HCT116 (cell line): ENCODE data around the gene SLC8A2. TPM values are rescaled to one million over a fixed set of nuclear protein-coding genes. Genes with fewer than 3 reads are reported as not detected.

Source experiments
- ATAC-seq: fragments of 200-7000 bp; cut with Tn5 transposase; 2 replicates; pipeline ENCODE4 v1.9.1; 2020; ENCODE audit warnings: mild to moderate bottlenecking, moderate library complexity
- BruUV-seq: library from RNA; stranded (reverse); fragments of 400-500 nt; replicated peaks from 2 replicates; lab custom pipeline; 2021; lab: Mats Ljungman, UMichigan
- CTCF ChIA-PET: fragments of 300-600 bp; sonication (Branson Sonifier 250); formaldehyde crosslinking; loops from one replicate; lab custom pipeline; 2021; ENCODE audit warnings: antibody characterized with exemption; lab: Charles Lee
- POLR2A ChIA-PET: fragments of 300-600, 350-600 bp; sonication (Branson Sonifier 250); formaldehyde crosslinking; loops from one replicate; lab custom pipeline; 2021; ENCODE audit warnings: antibody characterized with exemption; lab: Charles Lee
- RAD21 ChIA-PET, 2 experiments: fragments of 300-600 bp; sonication (Branson Sonifier 250); formaldehyde crosslinking; loops; one replicate each; lab custom pipeline; 2023; ENCODE audit warnings: low total read pairs in 2 of 2; ENCODE audit not compliant: uncharacterized antibody in 2 of 2, unreplicated experiment in 2 of 2, low non-redundant PET in 1 of 2; lab: Charles Lee
- DNase-seq: peaks from one replicate; pipeline ENCODE4 v3.0.0-alpha.2; 2010; ENCODE audit warnings: low read depth, low spot score
- H2AFZ ChIP-seq: fragments of 200-600 bp; shearing (Covaris generic), sonication (generic); 2 replicates; pipeline ENCODE4 v1.6.1; 2017; ENCODE audit warnings: low read depth, mixed run types, mixed read lengths, antibody characterized with exemption, low read length; ENCODE audit not compliant: poor library complexity, severe bottlenecking
- H3K27ac ChIP-seq: 2 replicates; pipeline ENCODE4 v1.5.1; 2012; ENCODE audit warnings: low read depth, low read length
- H3K27me3 ChIP-seq: fragments of 200-600 bp; sonication (generic); 2 replicates; pipeline ENCODE4 v1.6.1; 2016; ENCODE audit warnings: mixed run types, low read length, mixed read lengths; ENCODE audit not compliant: insufficient read depth
- H3K36me3 ChIP-seq, 2 experiments: fragments of 200-500 bp in 1 of 2; fragments of 200-600 bp in 1 of 2; sonication (Bioruptor generic) in 1 of 2; sonication (generic) in 1 of 2; 2 replicates each; pipeline versions ENCODE4 v1.5.1 to v1.6.1; 2014 to 2016; ENCODE audit warnings: low read length in 2 of 2, inconsistent platforms in 1 of 2, mixed read lengths in 1 of 2, mixed run types in 1 of 2; ENCODE audit not compliant: insufficient read depth in 2 of 2, control insufficient read depth in 1 of 2
- H3K4me1 ChIP-seq, 2 experiments: fragments of 200-600 bp in 1 of 2; sonication (generic) in 1 of 2; 2 replicates each; pipeline versions ENCODE4 v1.5.1 to v1.6.1; 2012 to 2017; ENCODE audit warnings: low read length in 2 of 2, inconsistent platforms in 1 of 2, mild to moderate bottlenecking in 1 of 2, mixed read lengths in 1 of 2, mixed run types in 1 of 2, moderate library complexity in 1 of 2; ENCODE audit not compliant: insufficient read depth in 2 of 2, control insufficient read depth in 1 of 2
- H3K4me2 ChIP-seq: fragments of 200-600 bp; sonication (generic); 2 replicates; pipeline ENCODE4 v1.6.1; 2017; ENCODE audit warnings: mixed run types, low read length, mixed read lengths
- H3K4me3 ChIP-seq, 2 experiments: fragments of 200-600 bp in 1 of 2; sonication (generic) in 1 of 2; replicated peaks in 1 of 2; 2 replicates each; pipeline ENCODE4 v1.5.1; 2011 to 2016; ENCODE audit warnings: low read length in 2 of 2, control low read depth in 1 of 2, low read depth in 1 of 2, mild to moderate bottlenecking in 1 of 2, mixed read lengths in 1 of 2, mixed run types in 1 of 2
- H3K79me2 ChIP-seq: fragments of 200-600 bp; sonication (generic); 2 replicates; pipeline ENCODE4 v1.6.1; 2017; ENCODE audit warnings: mild to moderate bottlenecking, mixed run types, low read length, moderate library complexity, mixed read lengths; ENCODE audit not compliant: insufficient read depth
- H3K9ac ChIP-seq: fragments of 200-600 bp; sonication (generic); 2 replicates; pipeline ENCODE4 v1.6.1; 2016; ENCODE audit warnings: low read length, mixed read lengths
- H3K9me2 ChIP-seq: fragments of 200-600 bp; sonication (generic), shearing (Covaris generic); 2 replicates; pipeline ENCODE4 v1.6.1; 2017; ENCODE audit warnings: mixed run types, mild to moderate bottlenecking, moderate library complexity; ENCODE audit not compliant: insufficient read depth
- H3K9me3 ChIP-seq, 2 experiments: fragments of 200-500 bp in 1 of 2; fragments of 200-600 bp in 1 of 2; sonication (Bioruptor generic) in 1 of 2; sonication (generic) in 1 of 2; 2 replicates each; pipeline ENCODE4 v1.6.1; 2014 to 2017; ENCODE audit warnings: low read length in 2 of 2, mixed read lengths in 2 of 2, inconsistent platforms in 1 of 2, low read depth in 1 of 2, mild to moderate bottlenecking in 1 of 2, mixed run types in 1 of 2, moderate library complexity in 1 of 2; ENCODE audit not compliant: control insufficient read depth in 1 of 2, insufficient read depth in 1 of 2
- H4K20me1 ChIP-seq: fragments of 200-600 bp; sonication (generic), shearing (Covaris generic); 2 replicates; pipeline ENCODE4 v1.6.1; 2017; ENCODE audit warnings: mixed run types, mild to moderate bottlenecking, moderate library complexity; ENCODE audit not compliant: insufficient read depth
- CBX3 ChIP-seq: IDR thresholded peaks from 2 replicates; pipeline ENCODE4 v1.6.1; 2012; ENCODE audit warnings: low read depth
- CEBPB ChIP-seq: IDR thresholded peaks from 2 replicates; pipeline ENCODE4 v1.6.1; 2012; ENCODE audit warnings: low read depth
- EGR1 ChIP-seq: IDR thresholded peaks from 2 replicates; pipeline ENCODE4 v1.6.1; 2012; ENCODE audit warnings: low read depth
- ELF1 ChIP-seq: IDR thresholded peaks from 2 replicates; pipeline ENCODE4 v1.6.1; 2012; ENCODE audit warnings: low read depth, borderline replicate concordance
- EZH2phosphoT487 ChIP-seq: fragments of 200-600 bp; IDR thresholded peaks from 2 replicates; pipeline ENCODE4 v1.6.1; 2018; ENCODE audit warnings: antibody characterized with exemption, borderline replicate concordance
- FOSL1 ChIP-seq: IDR thresholded peaks from 2 replicates; pipeline ENCODE4 v1.6.1; 2012; ENCODE audit warnings: low read depth
- JUND ChIP-seq: IDR thresholded peaks from 2 replicates; pipeline ENCODE4 v1.6.1; 2012
- POLR2A ChIP-seq: IDR thresholded peaks from 2 replicates; pipeline ENCODE4 v1.7.0; 2011; ENCODE audit warnings: borderline replicate concordance; ENCODE audit not compliant: insufficient read depth, insufficient read length; ENCODE audit errors: extremely low read depth
- RAD21 ChIP-seq: IDR thresholded peaks from 2 replicates; pipeline ENCODE4 v1.6.1; 2012; ENCODE audit warnings: low read depth, mild to moderate bottlenecking
- SIN3A ChIP-seq: IDR thresholded peaks from 2 replicates; pipeline ENCODE4 v1.6.1; 2012; ENCODE audit warnings: low read depth
- SP1 ChIP-seq: IDR thresholded peaks from 2 replicates; pipeline ENCODE4 v1.6.1; 2012; ENCODE audit warnings: low read depth
- SRF ChIP-seq: IDR thresholded peaks from 2 replicates; pipeline ENCODE4 v1.6.1; 2012; ENCODE audit warnings: low read depth
- TCF7L2 ChIP-seq: IDR thresholded peaks from 2 replicates; pipeline ENCODE4 v1.7.0; 2011; ENCODE audit warnings: borderline replicate concordance, inconsistent platforms; ENCODE audit not compliant: insufficient read depth, insufficient read length; ENCODE audit errors: extremely low read depth
- YY1 ChIP-seq: IDR thresholded peaks from 2 replicates; pipeline ENCODE4 v1.6.1; 2011; ENCODE audit warnings: low read length, low read depth, moderate library complexity, mild to moderate bottlenecking; ENCODE audit not compliant: insufficient replicate concordance; ENCODE audit errors: extremely low read depth
- ZNF274 ChIP-seq: fragments of 200-500 bp; sonication (Bioruptor generic); IDR thresholded peaks from 2 replicates; pipeline ENCODE4 v1.6.1; 2014; ENCODE audit warnings: mild to moderate bottlenecking, low read depth, low read length, inconsistent platforms
- intact Hi-C: fragments of 100-400 bp; cut with micrococcal nuclease; formaldehyde crosslinking; loops from 2 replicates; pipeline ENCODE4 v1.10.0; 2022
- total RNA-seq: library from RNA; stranded (reverse); gene quantifications from one replicate; pipeline ENCODE4 v1.2.1, GENCODE V29; 2021; ENCODE audit not compliant: unreplicated experiment
- TF ChIP-seq, protein P1 (sequence below), 3 experiments: fragments of 200-600 bp in 1 of 3; sonication (generic) in 1 of 3; IDR thresholded peaks in 2 of 3; conservative IDR thresholded peaks in 1 of 3; 2 replicates each; pipeline ENCODE4 v1.5.1; 2012 to 2017; ENCODE audit warnings: low read depth in 2 of 3, low read length in 2 of 3, antibody characterized with exemption in 1 of 3, borderline replicate concordance in 1 of 3, control low read depth in 1 of 3, mild to moderate bottlenecking in 1 of 3, mixed read lengths in 1 of 3, mixed run types in 1 of 3, moderate library complexity in 1 of 3; ENCODE audit not compliant: insufficient read depth in 1 of 3
- TF ChIP-seq, protein P2 (sequence below): IDR thresholded peaks from 2 replicates; pipeline ENCODE4 v1.6.1; 2012; ENCODE audit warnings: low read depth
- TF ChIP-seq, protein P3 (sequence below): IDR thresholded peaks from 2 replicates; pipeline ENCODE4 v1.6.1; 2012
- TF ChIP-seq, protein P4 (sequence below): IDR thresholded peaks from 2 replicates; pipeline ENCODE4 v1.6.1; 2012

Gene SLC8A2
- total RNA-seq, 1 experiment from 2014 or later = 0.98 TPM

- H3K36me3 ChIP-seq = no peaks in the 10 kb centered on the region
- H3K9me2 ChIP-seq = no peaks in the 10 kb centered on the region
- H3K9me3 ChIP-seq = no peaks in the 10 kb centered on the region
- BruUV-seq = no TSS peak
- H3K4me2 ChIP-seq = no peak overlapping the region
- H3K27ac ChIP-seq = no peak overlapping the region
- intact Hi-C loops = no loop called here
- no peak for TF ChIP-seq POLR2A
- TF ChIP-seq SP1 = no peak
- no peak for TF ChIP-seq EGR1
- TF ChIP-seq ZNF274 = no peak
- no peak for TF ChIP-seq SRF
- no peak for TF ChIP-seq EZH2phosphoT487
- TF ChIP-seq, protein P1, sequence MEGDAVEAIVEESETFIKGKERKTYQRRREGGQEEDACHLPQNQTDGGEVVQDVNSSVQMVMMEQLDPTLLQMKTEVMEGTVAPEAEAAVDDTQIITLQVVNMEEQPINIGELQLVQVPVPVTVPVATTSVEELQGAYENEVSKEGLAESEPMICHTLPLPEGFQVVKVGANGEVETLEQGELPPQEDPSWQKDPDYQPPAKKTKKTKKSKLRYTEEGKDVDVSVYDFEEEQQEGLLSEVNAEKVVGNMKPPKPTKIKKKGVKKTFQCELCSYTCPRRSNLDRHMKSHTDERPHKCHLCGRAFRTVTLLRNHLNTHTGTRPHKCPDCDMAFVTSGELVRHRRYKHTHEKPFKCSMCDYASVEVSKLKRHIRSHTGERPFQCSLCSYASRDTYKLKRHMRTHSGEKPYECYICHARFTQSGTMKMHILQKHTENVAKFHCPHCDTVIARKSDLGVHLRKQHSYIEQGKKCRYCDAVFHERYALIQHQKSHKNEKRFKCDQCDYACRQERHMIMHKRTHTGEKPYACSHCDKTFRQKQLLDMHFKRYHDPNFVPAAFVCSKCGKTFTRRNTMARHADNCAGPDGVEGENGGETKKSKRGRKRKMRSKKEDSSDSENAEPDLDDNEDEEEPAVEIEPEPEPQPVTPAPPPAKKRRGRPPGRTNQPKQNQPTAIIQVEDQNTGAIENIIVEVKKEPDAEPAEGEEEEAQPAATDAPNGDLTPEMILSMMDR (IDR thresholded peaks at IDR 0.05 in 2 of 3, conservative IDR thresholded peaks at IDR 0.05 in 1 of 3; ENCODE audit: borderline replicate concordance in 1 of 3, insufficient read depth in 1 of 3, low read depth in 2 of 3, low read length in 2 of 3) = no peak
- TF ChIP-seq SIN3A = no peak
- TF ChIP-seq YY1 = no peak
- no peak for TF ChIP-seq RAD21
- TF ChIP-seq JUND = no peak
- TF ChIP-seq FOSL1 = no peak
- TF ChIP-seq, protein P2, sequence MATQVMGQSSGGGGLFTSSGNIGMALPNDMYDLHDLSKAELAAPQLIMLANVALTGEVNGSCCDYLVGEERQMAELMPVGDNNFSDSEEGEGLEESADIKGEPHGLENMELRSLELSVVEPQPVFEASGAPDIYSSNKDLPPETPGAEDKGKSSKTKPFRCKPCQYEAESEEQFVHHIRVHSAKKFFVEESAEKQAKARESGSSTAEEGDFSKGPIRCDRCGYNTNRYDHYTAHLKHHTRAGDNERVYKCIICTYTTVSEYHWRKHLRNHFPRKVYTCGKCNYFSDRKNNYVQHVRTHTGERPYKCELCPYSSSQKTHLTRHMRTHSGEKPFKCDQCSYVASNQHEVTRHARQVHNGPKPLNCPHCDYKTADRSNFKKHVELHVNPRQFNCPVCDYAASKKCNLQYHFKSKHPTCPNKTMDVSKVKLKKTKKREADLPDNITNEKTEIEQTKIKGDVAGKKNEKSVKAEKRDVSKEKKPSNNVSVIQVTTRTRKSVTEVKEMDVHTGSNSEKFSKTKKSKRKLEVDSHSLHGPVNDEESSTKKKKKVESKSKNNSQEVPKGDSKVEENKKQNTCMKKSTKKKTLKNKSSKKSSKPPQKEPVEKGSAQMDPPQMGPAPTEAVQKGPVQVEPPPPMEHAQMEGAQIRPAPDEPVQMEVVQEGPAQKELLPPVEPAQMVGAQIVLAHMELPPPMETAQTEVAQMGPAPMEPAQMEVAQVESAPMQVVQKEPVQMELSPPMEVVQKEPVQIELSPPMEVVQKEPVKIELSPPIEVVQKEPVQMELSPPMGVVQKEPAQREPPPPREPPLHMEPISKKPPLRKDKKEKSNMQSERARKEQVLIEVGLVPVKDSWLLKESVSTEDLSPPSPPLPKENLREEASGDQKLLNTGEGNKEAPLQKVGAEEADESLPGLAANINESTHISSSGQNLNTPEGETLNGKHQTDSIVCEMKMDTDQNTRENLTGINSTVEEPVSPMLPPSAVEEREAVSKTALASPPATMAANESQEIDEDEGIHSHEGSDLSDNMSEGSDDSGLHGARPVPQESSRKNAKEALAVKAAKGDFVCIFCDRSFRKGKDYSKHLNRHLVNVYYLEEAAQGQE = no peak
- TF ChIP-seq ELF1 = no peak
- TF ChIP-seq, protein P3, sequence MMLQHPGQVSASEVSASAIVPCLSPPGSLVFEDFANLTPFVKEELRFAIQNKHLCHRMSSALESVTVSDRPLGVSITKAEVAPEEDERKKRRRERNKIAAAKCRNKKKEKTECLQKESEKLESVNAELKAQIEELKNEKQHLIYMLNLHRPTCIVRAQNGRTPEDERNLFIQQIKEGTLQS = no peak
- TF ChIP-seq TCF7L2 = no peak
- TF ChIP-seq CEBPB = no peak
- TF ChIP-seq, protein P4, sequence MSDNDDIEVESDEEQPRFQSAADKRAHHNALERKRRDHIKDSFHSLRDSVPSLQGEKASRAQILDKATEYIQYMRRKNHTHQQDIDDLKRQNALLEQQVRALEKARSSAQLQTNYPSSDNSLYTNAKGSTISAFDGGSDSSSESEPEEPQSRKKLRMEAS = no peak
- TF ChIP-seq CBX3 = no peak
- TF ChIP-seq, all 23 proteins: peak for 0
- H3K9ac ChIP-seq = no peak overlapping the region
- POLR2A ChIA-PET = no interaction called here
- H3K4me3 ChIP-seq = no peak overlapping the region
- H4K20me1 ChIP-seq = no peaks in the 10 kb centered on the region
- CTCF ChIA-PET = no interaction called here
- peaks cover 19 to 31% of the 10 kb centered on the region in 2 experiments for H3K4me1 ChIP-seq
- RAD21 ChIA-PET = no interaction called here
- no peak for ATAC-seq
- no peak overlapping the region for H2AFZ ChIP-seq
- DNase-seq = no peak
- H3K79me2 ChIP-seq = no peaks in the 10 kb centered on the region
- peaks cover 20% of the 10 kb centered on the region; the same call in 1 of the 2 replicates for H3K27me3 ChIP-seq
These were observed 49.8 kb downstream of the SLC8A2 start for GRCh38 chr19:47421844-47422395.
